Endothelial cell of umbilical vein (primary cell): ENCODE data around the gene LRRC41.

Experiments used
- EZH2 ChIP-seq: IDR thresholded peaks from 2 replicates; pipeline ENCODE4 v1.6.1; 2012; ENCODE audit warnings: borderline replicate concordance, low read depth, mild to moderate bottlenecking, moderate library complexity, low read length, inconsistent platforms; ENCODE audit not compliant: severe bottlenecking
- MYC ChIP-seq: IDR thresholded peaks from one replicate; pipeline ENCODE4 v1.6.1; 2011; ENCODE audit warnings: mild to moderate bottlenecking, low read depth, low read length
- POLR2AphosphoS5 ChIP-seq: IDR thresholded peaks from 2 replicates; pipeline ENCODE4 v1.6.1; 2012; ENCODE audit warnings: low read depth, mild to moderate bottlenecking, control low read depth, low read length, moderate library complexity; ENCODE audit not compliant: insufficient read depth
- TF ChIP-seq, protein P1 (sequence below), 2 donors: IDR thresholded peaks; 1 replicate in 1 of 2; 2 replicates in 1 of 2; pipeline ENCODE4 v1.5.1; 2011; ENCODE audit warnings: low read length in 2 of 2, mild to moderate bottlenecking in 2 of 2, moderate library complexity in 2 of 2, control low read depth in 1 of 2, inconsistent platforms in 1 of 2, low read depth in 1 of 2; ENCODE audit not compliant: insufficient read depth in 1 of 2; ENCODE audit errors: extremely low read depth in 1 of 2

DNA sequence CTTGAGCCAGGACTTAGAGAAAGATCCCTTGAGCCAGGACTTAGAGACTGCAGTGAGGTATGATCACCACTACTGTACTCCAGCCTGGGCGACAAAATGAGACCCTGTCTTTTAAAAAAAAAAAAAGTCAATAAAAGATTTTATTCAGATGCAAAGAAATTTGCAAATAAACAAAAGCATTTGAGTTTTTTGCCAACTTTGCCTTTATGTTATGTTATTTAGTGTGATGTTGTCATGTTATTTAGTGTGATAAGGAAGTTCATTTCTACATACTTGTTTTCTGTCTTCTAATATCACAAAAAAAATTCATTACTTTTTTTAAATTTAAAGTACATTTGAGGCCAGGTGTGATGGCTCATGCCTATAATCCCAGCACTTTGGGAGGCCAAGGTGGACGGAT lies 46.9 kb downstream of the LRRC41 start:
- TF ChIP-seq, protein P1, sequence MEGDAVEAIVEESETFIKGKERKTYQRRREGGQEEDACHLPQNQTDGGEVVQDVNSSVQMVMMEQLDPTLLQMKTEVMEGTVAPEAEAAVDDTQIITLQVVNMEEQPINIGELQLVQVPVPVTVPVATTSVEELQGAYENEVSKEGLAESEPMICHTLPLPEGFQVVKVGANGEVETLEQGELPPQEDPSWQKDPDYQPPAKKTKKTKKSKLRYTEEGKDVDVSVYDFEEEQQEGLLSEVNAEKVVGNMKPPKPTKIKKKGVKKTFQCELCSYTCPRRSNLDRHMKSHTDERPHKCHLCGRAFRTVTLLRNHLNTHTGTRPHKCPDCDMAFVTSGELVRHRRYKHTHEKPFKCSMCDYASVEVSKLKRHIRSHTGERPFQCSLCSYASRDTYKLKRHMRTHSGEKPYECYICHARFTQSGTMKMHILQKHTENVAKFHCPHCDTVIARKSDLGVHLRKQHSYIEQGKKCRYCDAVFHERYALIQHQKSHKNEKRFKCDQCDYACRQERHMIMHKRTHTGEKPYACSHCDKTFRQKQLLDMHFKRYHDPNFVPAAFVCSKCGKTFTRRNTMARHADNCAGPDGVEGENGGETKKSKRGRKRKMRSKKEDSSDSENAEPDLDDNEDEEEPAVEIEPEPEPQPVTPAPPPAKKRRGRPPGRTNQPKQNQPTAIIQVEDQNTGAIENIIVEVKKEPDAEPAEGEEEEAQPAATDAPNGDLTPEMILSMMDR (IDR thresholded peaks at IDR 0.05; ENCODE audit: extremely low read depth in 1 of 2, insufficient read depth in 1 of 2, low read depth in 1 of 2, low read length in 2 of 2), result no peak
- TF ChIP-seq MYC (no peak), POLR2AphosphoS5 (no peak), EZH2 (no peak)
